ENCODE results near the gene EMILIN2.

The EMILIN2 gene

GRCh38 chr18:2855560-2856350 lies 8.9 kb downstream of the EMILIN2 start:
- TF ChIP-seq GATA2 (IDR thresholded peaks at IDR 0.05; ENCODE audit: low read depth, low read length), result no peak
- no peak for TF ChIP-seq GATA3 (IDR thresholded peaks at IDR 0.05; ENCODE audit: low read depth, low read length)

- TF ChIP-seq GATA3 (IDR thresholded peaks at IDR 0.05; ENCODE audit: low read depth, low read length) (no peak), GATA2 (IDR thresholded peaks at IDR 0.05; ENCODE audit: low read depth, low read length) (no peak)
These were observed 9.9 kb downstream of the EMILIN2 start for GRCh38 chr18:2856547-2857170.

GRCh38 chr18:2857491-2858131 lies 10.8 kb downstream of the EMILIN2 start:
- TF ChIP-seq GATA2 (IDR thresholded peaks at IDR 0.05; ENCODE audit: low read depth, low read length) (no peak), GATA3 (IDR thresholded peaks at IDR 0.05; ENCODE audit: low read depth, low read length) (no peak)

GRCh38 chr18:2869207-2869606 lies 22.4 kb downstream of the EMILIN2 start:
- TF ChIP-seq GATA2 (IDR thresholded peaks at IDR 0.05; ENCODE audit: low read depth, low read length), result no peak
- no peak for TF ChIP-seq GATA3 (IDR thresholded peaks at IDR 0.05; ENCODE audit: low read depth, low read length)

- TF ChIP-seq GATA3 (IDR thresholded peaks at IDR 0.05; ENCODE audit: low read depth, low read length), result no peak
- no peak for TF ChIP-seq GATA2 (IDR thresholded peaks at IDR 0.05; ENCODE audit: low read depth, low read length)
These were observed 24.4 kb downstream of the EMILIN2 start for GRCh38 chr18:2871111-2871720.

- TF ChIP-seq GATA2 (IDR thresholded peaks at IDR 0.05; ENCODE audit: low read depth, low read length), result no peak
- TF ChIP-seq GATA3 (IDR thresholded peaks at IDR 0.05; ENCODE audit: low read depth, low read length), result no peak
These were observed 25.3 kb downstream of the EMILIN2 start for GRCh38 chr18:2872095-2872494.

- TF ChIP-seq GATA3 (IDR thresholded peaks at IDR 0.05; ENCODE audit: low read depth, low read length), result no peak
- TF ChIP-seq GATA2 (IDR thresholded peaks at IDR 0.05; ENCODE audit: low read depth, low read length), result no peak
These were observed 28.0 kb downstream of the EMILIN2 start for GRCh38 chr18:2874765-2875164.

- TF ChIP-seq GATA3 (IDR thresholded peaks at IDR 0.05; ENCODE audit: low read depth, low read length) (no peak), GATA2 (IDR thresholded peaks at IDR 0.05; ENCODE audit: low read depth, low read length) (no peak)
These were observed 32.0 kb downstream of the EMILIN2 start for GRCh38 chr18:2878656-2879330.

- no peak for TF ChIP-seq GATA3 (IDR thresholded peaks at IDR 0.05; ENCODE audit: low read depth, low read length)
These were observed 33.1 kb downstream of the EMILIN2 start for GRCh38 chr18:2879889-2880288.

GRCh38 chr18:2880473-2880872 lies 33.7 kb downstream of the EMILIN2 start:
- no peak for TF ChIP-seq GATA2 (IDR thresholded peaks at IDR 0.05; ENCODE audit: low read depth, low read length)
- no peak for TF ChIP-seq GATA3 (IDR thresholded peaks at IDR 0.05; ENCODE audit: low read depth, low read length)

- TF ChIP-seq GATA3 (IDR thresholded peaks at IDR 0.05; ENCODE audit: low read depth, low read length) (no peak), GATA2 (IDR thresholded peaks at IDR 0.05; ENCODE audit: low read depth, low read length) (no peak)
These were observed 34.5 kb downstream of the EMILIN2 start for GRCh38 chr18:2881088-2881839.

- TF ChIP-seq GATA2 (IDR thresholded peaks at IDR 0.05; ENCODE audit: low read depth, low read length) (no peak), GATA3 (IDR thresholded peaks at IDR 0.05; ENCODE audit: low read depth, low read length) (no peak)
These were observed 35.0 kb downstream of the EMILIN2 start for GRCh38 chr18:2881840-2882195.

- TF ChIP-seq GATA2 (IDR thresholded peaks at IDR 0.05; ENCODE audit: low read depth, low read length), result no peak
- no peak for TF ChIP-seq GATA3 (IDR thresholded peaks at IDR 0.05; ENCODE audit: low read depth, low read length)
These were observed 35.4 kb downstream of the EMILIN2 start for GRCh38 chr18:2882201-2882600.
